H1 (cell line): ENCODE data around the gene LRRIQ3. TPM values are rescaled to one million over a fixed set of nuclear protein-coding genes. Genes with fewer than 3 reads are reported as not detected.

Source experiments
- ASH2L ChIP-seq: fragments of 200-600, 300-600 bp; sonication (generic); IDR thresholded peaks from one replicate; pipeline ENCODE4 v1.7.1; 2017; ENCODE audit warnings: low read length
- CBX8 ChIP-seq: fragments of 300-800, 300-1000 bp; sonication (generic); IDR thresholded peaks from 2 replicates; pipeline ENCODE4 v1.7.1; 2016; ENCODE audit warnings: low read depth, low read length, borderline replicate concordance
- RBBP5 ChIP-seq: IDR thresholded peaks from 2 replicates; pipeline ENCODE4 v1.7.1; 2012; ENCODE audit warnings: low read depth, mild to moderate bottlenecking, inconsistent platforms, low read length, moderate library complexity, borderline replicate concordance
- polyA plus RNA-seq, 7 experiments: library from polyadenylated mRNA; depleted of rRNA in 3 of 7; stranded (reverse) in 5 of 7; unstranded in 2 of 7; fragments of >200 nt in 5 of 7; fragments of 200-250 nt in 2 of 7; gene quantifications; 1 replicate in 5 of 7; 2 replicates in 1 of 7; 4 replicates in 1 of 7; pipeline versions ENCODE4 v1.2.1 to v1.2.3, GENCODE V29; 2011 to 2013; ENCODE audit warnings: missing spikeins in 2 of 7, mixed read lengths in 2 of 7
- total RNA-seq: library from RNA; stranded (reverse); fragmentation: NEBNext Ultra II Directional; extraction: Animal tissue kit (Norgen Biotek cat#: 25700); gene quantifications from 2 replicates; pipeline ENCODE4 v1.2.1, GENCODE V29; 2021

The LRRIQ3 gene
- total and polyA plus RNA-seq, 2 of the 8 experiments (the other 6 are each of a cell fraction or from before 2014, with no cell fraction given): 0.08 to 0.19 TPM

- no peak for TF ChIP-seq ASH2L
- no peak for TF ChIP-seq CBX8
- no peak for TF ChIP-seq RBBP5
- TF ChIP-seq, all 59 proteins: peak for 0
Measured at GRCh38 chr1:74161497-74161896, 36.5 kb downstream of the LRRIQ3 start (continued).
